Smooth muscle cell (in vitro differentiated cells): ENCODE measurements around the gene KIF5C. TPM values are rescaled to one million over a fixed set of nuclear protein-coding genes. Genes with fewer than 3 reads are reported as not detected.
A peak's percentile ranks its signal among the peaks of the same experiment; 100 is the strongest.

Experiments
- DNase-seq: peaks from one replicate; lab custom pipeline; 2025; ENCODE audit not compliant: unreplicated experiment; lab: John Stamatoyannopoulos, UW
- H2AFZ ChIP-seq: fragments of 200-600 bp; sonication (generic); 2 replicates; pipeline ENCODE4 v1.6.0; 2016; ENCODE audit warnings: antibody characterized with exemption, low read depth, mild to moderate bottlenecking
- H3F3A ChIP-seq: fragments of 200-600 bp; sonication (generic); 2 replicates; pipeline ENCODE4 v1.6.0; 2017; ENCODE audit warnings: antibody characterized with exemption, low read depth
- H3K27ac ChIP-seq: fragments of 200-600 bp; sonication (generic); 2 replicates; pipeline ENCODE4 v1.5.1; 2016; ENCODE audit warnings: low read depth, mild to moderate bottlenecking
- H3K27me3 ChIP-seq: fragments of 200-600 bp; sonication (generic); 2 replicates; pipeline ENCODE4 v1.6.1; 2016; ENCODE audit warnings: low read depth, mild to moderate bottlenecking
- H3K36me3 ChIP-seq: fragments of 200-600 bp; sonication (generic); 2 replicates; pipeline ENCODE4 v1.5.1; 2016; ENCODE audit warnings: low read depth
- H3K4me1 ChIP-seq: fragments of 200-600 bp; sonication (generic); 2 replicates; pipeline ENCODE4 v1.5.1; 2016; ENCODE audit warnings: low read depth
- H3K4me2 ChIP-seq: fragments of 200-600 bp; sonication (generic); 2 replicates; pipeline ENCODE4 v1.6.0; 2016; ENCODE audit warnings: mild to moderate bottlenecking
- H3K4me3 ChIP-seq: fragments of 200-600 bp; sonication (generic); 2 replicates; pipeline ENCODE4 v1.5.1; 2016; ENCODE audit warnings: mild to moderate bottlenecking
- H3K79me2 ChIP-seq: fragments of 200-600 bp; sonication (generic); 2 replicates; pipeline ENCODE4 v1.6.0; 2016; ENCODE audit warnings: low read depth, mild to moderate bottlenecking
- H3K9ac ChIP-seq: fragments of 200-600 bp; sonication (generic); 2 replicates; pipeline ENCODE4 v1.6.0; 2016; ENCODE audit warnings: low read depth
- H3K9me3 ChIP-seq: fragments of 200-600 bp; sonication (generic); replicated peaks from 2 replicates; pipeline ENCODE4 v1.5.1; 2016; ENCODE audit warnings: low read depth
- H4K20me1 ChIP-seq: fragments of 200-600 bp; sonication (generic); 2 replicates; pipeline ENCODE4 v1.6.0; 2016; ENCODE audit warnings: low read depth
- CTCF ChIP-seq: fragments of 200-600 bp; sonication (generic); IDR thresholded peaks from 2 replicates; pipeline ENCODE4 v1.5.1; 2017; ENCODE audit warnings: borderline replicate concordance, mild to moderate bottlenecking, antibody characterized with exemption; ENCODE audit not compliant: insufficient read depth, poor library complexity, severe bottlenecking
- WGBS: methylation state at CpG from one replicate; pipeline ENCODE4 v1.1.7; 2016; ENCODE audit warnings: low lambda C conversion rate; 5-methylcytosine and 5-hydroxymethylcytosine counted together
- polyA plus RNA-seq: library from polyadenylated mRNA; unstranded; fragments of >200 nt; fragmentation: Nextera tagmentation; extraction: Ambion mirVana; gene quantifications from 2 replicates; pipeline ENCODE4 v1.2.1, GENCODE V29; 2016
- total RNA-seq: library from RNA; depleted of rRNA; stranded (reverse); fragments of >200 nt; gene quantifications from 2 replicates; pipeline ENCODE4 v1.2.3, GENCODE V29; 2014

Gene KIF5C
- total RNA-seq: 0.72 and 1.4 TPM in 2 replicates
- polyA plus RNA-seq: 0.09 and 1.4 TPM in 2 replicates

GRCh38 chr2:148874868-148875341, at the start of gene KIF5C:
Gene KIF5C, plus strand, starts transcription at chr2:148875227. Its CDS starts 391 bp downstream, at chr2:148875618.
- Histone ChIP-seq H3K4me1 (peaks cover 5% of the 10 kb centered on the region), H3K4me3 (peak within 1 kb of the TSS; percentile 48), H3K4me2 (peak within 1 kb of the TSS; percentile 88), H3K79me2 (no peaks in the 10 kb centered on the region), H3F3A (no peaks in the 10 kb centered on the region), H3K27me3 (peaks cover 27% of the 10 kb centered on the region), H3K9me3 (no peaks in the 10 kb centered on the region), H4K20me1 (no peaks in the 10 kb centered on the region), H3K9ac (no peak within 1 kb of the TSS), H3K36me3 (no peaks in the 10 kb centered on the region), H3K27ac (no peak within 1 kb of the TSS), H2AFZ (peak within 1 kb of the TSS; percentile 76)
- WGBS: 1% methylated on average over 14 of the region's 39 CpGs
- DNase-seq: peak; percentile 18
- no peak for TF ChIP-seq CTCF

GRCh38 chr2:148826791-148827190, 48.2 kb upstream of the KIF5C start:
- no peaks in the 10 kb centered on the region for H3K9me3 ChIP-seq
- H3K79me2 ChIP-seq: no peaks in the 10 kb centered on the region
- no peak overlapping the region for H2AFZ ChIP-seq
- no peak for DNase-seq
- H3K9ac ChIP-seq: no peak overlapping the region
- H3K27me3 ChIP-seq: no peaks in the 10 kb centered on the region
- H3K36me3 ChIP-seq: no peaks in the 10 kb centered on the region
- H3K27ac ChIP-seq: no peak overlapping the region
- H3K4me2 ChIP-seq: no peak overlapping the region
- TF ChIP-seq CTCF: no peak
- H3K4me3 ChIP-seq: no peak overlapping the region
- H3K4me1 ChIP-seq: no peaks in the 10 kb centered on the region
- H3F3A ChIP-seq: no peaks in the 10 kb centered on the region
- H4K20me1 ChIP-seq: no peaks in the 10 kb centered on the region

GRCh38 chr2:148828941-148829340, 46.1 kb upstream of the KIF5C start:
- H3F3A ChIP-seq: no peaks in the 10 kb centered on the region
- no peak overlapping the region for H3K27ac ChIP-seq
- no peaks in the 10 kb centered on the region for H3K4me1 ChIP-seq
- no peaks in the 10 kb centered on the region for H3K79me2 ChIP-seq
- H2AFZ ChIP-seq: no peak overlapping the region
- WGBS: 90% methylated on average over 2 of the region's 2 CpGs
- H3K4me3 ChIP-seq: no peak overlapping the region
- H3K4me2 ChIP-seq: no peak overlapping the region
- no peaks in the 10 kb centered on the region for H3K9me3 ChIP-seq
- H3K9ac ChIP-seq: no peak overlapping the region
- H4K20me1 ChIP-seq: no peaks in the 10 kb centered on the region
- no peak for TF ChIP-seq CTCF
- DNase-seq: no peak
- H3K27me3 ChIP-seq: no peaks in the 10 kb centered on the region
- no peaks in the 10 kb centered on the region for H3K36me3 ChIP-seq

GRCh38 chr2:148829618-148830017, 45.4 kb upstream of the KIF5C start:
- no peak for TF ChIP-seq CTCF
- Histone ChIP-seq H4K20me1 (no peaks in the 10 kb centered on the region), H3K9ac (no peak overlapping the region), H3K9me3 (no peaks in the 10 kb centered on the region), H3K27ac (no peak overlapping the region), H3K4me1 (no peaks in the 10 kb centered on the region), H3K4me2 (no peak overlapping the region), H3K4me3 (no peak overlapping the region), H3K27me3 (peaks cover 3% of the 10 kb centered on the region), H3K79me2 (no peaks in the 10 kb centered on the region), H2AFZ (no peak overlapping the region), H3F3A (no peaks in the 10 kb centered on the region), H3K36me3 (no peaks in the 10 kb centered on the region)
- 91% methylated on average over 3 of the region's 3 CpGs for WGBS
- DNase-seq: no peak
